Measurements from ENCODE around the gene ST3GAL2.

DNA sequence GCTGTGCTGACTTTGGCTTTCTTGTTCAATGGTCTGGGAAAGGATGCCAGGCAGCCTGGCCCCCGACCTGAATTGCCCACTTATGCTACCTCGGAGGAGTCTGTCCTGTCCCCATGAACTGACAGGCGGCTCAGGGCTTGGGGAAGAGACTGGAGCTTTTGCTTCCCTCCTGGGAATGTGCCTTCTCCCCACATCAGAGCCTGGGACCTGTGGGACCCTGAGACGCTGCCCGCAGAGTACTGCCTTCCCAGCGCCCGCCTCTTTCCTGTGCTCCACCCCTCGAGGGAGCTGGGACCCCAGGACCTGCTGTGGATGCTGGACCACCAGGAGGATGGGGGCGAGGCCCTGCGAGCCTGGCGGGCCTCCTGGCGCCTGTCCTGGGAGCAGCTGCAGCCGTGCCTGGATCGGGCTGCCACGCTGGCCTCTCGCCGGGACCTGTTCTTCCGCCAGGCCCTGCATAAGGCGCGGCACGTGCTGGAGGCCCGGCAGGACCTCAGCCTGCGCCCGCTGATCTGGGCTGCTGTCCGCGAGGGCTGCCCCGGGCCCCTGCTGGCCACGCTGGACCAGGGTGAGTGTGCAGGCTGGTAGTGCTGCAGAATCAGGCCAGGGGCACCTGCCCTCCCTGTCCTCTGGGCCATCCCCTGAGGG lies 34.0 kb upstream of the ST3GAL2 start:
- TF ChIP-seq, protein P1, sequence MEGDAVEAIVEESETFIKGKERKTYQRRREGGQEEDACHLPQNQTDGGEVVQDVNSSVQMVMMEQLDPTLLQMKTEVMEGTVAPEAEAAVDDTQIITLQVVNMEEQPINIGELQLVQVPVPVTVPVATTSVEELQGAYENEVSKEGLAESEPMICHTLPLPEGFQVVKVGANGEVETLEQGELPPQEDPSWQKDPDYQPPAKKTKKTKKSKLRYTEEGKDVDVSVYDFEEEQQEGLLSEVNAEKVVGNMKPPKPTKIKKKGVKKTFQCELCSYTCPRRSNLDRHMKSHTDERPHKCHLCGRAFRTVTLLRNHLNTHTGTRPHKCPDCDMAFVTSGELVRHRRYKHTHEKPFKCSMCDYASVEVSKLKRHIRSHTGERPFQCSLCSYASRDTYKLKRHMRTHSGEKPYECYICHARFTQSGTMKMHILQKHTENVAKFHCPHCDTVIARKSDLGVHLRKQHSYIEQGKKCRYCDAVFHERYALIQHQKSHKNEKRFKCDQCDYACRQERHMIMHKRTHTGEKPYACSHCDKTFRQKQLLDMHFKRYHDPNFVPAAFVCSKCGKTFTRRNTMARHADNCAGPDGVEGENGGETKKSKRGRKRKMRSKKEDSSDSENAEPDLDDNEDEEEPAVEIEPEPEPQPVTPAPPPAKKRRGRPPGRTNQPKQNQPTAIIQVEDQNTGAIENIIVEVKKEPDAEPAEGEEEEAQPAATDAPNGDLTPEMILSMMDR (IDR thresholded peaks at IDR 0.05): no peak
- TF ChIP-seq POLR2A (IDR thresholded peaks at IDR 0.05) (no peak), POLR2AphosphoS5 (IDR thresholded peaks at IDR 0.05) (no peak)
